Muscle layer of duodenum (tissue), 2 donors: Measurements from ENCODE around the gene ADORA3.

Experiments used
- H3K27ac ChIP-seq: one replicate; pipeline ENCODE4 v1.7.0; 2013; ENCODE audit warnings: mild to moderate bottlenecking, low read length
- H3K27me3 ChIP-seq: one replicate; pipeline ENCODE4 v1.7.0; 2013; ENCODE audit warnings: low read depth, mild to moderate bottlenecking, control low read depth, low read length
- H3K36me3 ChIP-seq, 2 donors: one replicate each; pipeline ENCODE4 v1.7.0; 2013; ENCODE audit warnings: low read length in 2 of 2, control low read depth in 1 of 2, mild to moderate bottlenecking in 1 of 2; ENCODE audit not compliant: insufficient read depth in 2 of 2, control insufficient read depth in 1 of 2
- H3K4me1 ChIP-seq, 2 donors: one replicate each; pipeline ENCODE4 v1.7.0; 2013; ENCODE audit warnings: low read length in 2 of 2, mild to moderate bottlenecking in 2 of 2, control low read depth in 1 of 2, moderate library complexity in 1 of 2; ENCODE audit not compliant: insufficient read depth in 2 of 2, control insufficient read depth in 1 of 2
- H3K4me3 ChIP-seq, 2 donors: one replicate each; pipeline ENCODE4 v1.7.0; 2013; ENCODE audit warnings: low read length in 2 of 2, low read depth in 1 of 2, mild to moderate bottlenecking in 1 of 2
- H3K9me3 ChIP-seq, 2 donors: one replicate each; pipeline ENCODE4 v1.7.0; 2013; ENCODE audit warnings: low read length in 2 of 2, control low read depth in 1 of 2, mild to moderate bottlenecking in 1 of 2; ENCODE audit not compliant: control insufficient read depth in 1 of 2
- donor health status: healthy.

The ADORA3 gene

GRCh38 chr1:111454859-111455641 lies 48.4 kb downstream of the ADORA3 start:
- Histone ChIP-seq H3K4me3 (no peak overlapping the region), H3K4me1 (peaks cover 0 to 43% of the 10 kb centered on the region in 2 donors), H3K9me3 (no peaks in the 10 kb centered on the region), H3K27ac (no peak overlapping the region), H3K36me3 (peaks cover 53 to 57% of the 10 kb centered on the region in 2 donors), H3K27me3 (no peaks in the 10 kb centered on the region)

DNA sequence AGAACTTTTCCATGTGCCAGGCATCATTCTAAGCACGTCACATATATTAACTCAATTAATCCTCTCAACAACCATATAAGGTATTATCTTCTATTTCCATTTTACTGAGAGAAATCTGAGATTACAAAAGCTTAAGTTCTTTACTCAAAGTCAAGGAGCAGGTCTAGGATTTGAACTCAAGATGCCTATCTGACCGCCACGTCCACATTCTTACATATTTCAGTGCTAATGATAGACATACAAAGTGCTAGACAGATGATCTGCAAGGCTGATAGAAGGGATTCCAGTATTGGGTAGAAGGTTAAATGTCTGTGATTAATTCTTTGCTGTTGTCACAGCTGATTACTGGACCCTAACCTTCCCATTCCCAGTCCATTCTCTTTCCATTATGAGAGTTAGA lies 49.7 kb downstream of the ADORA3 start:
- Histone ChIP-seq H3K4me3 (no peak overlapping the region), H3K4me1 (peaks cover 0 to 46% of the 10 kb centered on the region in 2 donors), H3K27me3 (no peaks in the 10 kb centered on the region), H3K9me3 (no peaks in the 10 kb centered on the region), H3K36me3 (peaks cover 44% of the 10 kb centered on the region in 2 donors), H3K27ac (no peak overlapping the region)

- no peak overlapping the region for H3K27ac ChIP-seq
- H3K27me3 ChIP-seq: no peaks in the 10 kb centered on the region
- peaks cover 32% of the 10 kb centered on the region in 2 donors for H3K36me3 ChIP-seq
- no peaks in the 10 kb centered on the region for H3K9me3 ChIP-seq
- H3K4me1 ChIP-seq: peaks cover 7 to 56% of the 10 kb centered on the region in 2 donors
- no peak overlapping the region for H3K4me3 ChIP-seq
Observed at GRCh38 chr1:111452581-111452980, 50.9 kb downstream of the ADORA3 start.

DNA sequence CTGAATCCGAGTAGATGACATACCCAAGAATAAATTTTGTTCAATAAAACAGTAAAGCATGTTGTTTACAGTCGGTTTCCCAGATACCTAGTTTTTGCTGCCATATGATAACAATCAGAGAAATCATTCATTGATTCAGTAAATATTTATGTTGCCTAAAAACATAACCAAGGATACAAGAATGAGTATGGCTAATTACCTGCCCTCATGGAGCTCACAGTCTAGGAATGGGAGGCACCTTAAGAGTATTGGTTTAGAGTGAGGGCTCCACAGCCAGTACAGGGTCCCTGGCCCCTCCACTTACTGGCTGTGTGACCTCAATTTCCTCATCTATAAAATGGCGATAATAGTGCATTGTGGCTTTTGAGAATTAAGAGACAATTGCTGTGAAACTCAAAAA lies 53.2 kb downstream of the ADORA3 start:
- H3K27ac ChIP-seq: peak overlapping the region; percentile 98
- no peaks in the 10 kb centered on the region for H3K9me3 ChIP-seq
- H3K36me3 ChIP-seq: peaks cover 16 to 18% of the 10 kb centered on the region in 2 donors
- H3K4me3 ChIP-seq: peak overlapping the region; percentile 98 to 99
- H3K27me3 ChIP-seq: no peaks in the 10 kb centered on the region
- H3K4me1 ChIP-seq: peaks cover 10 to 57% of the 10 kb centered on the region in 2 donors

- H3K27me3 ChIP-seq: no peaks in the 10 kb centered on the region
- peak overlapping the region; percentile 98 for H3K27ac ChIP-seq
- peaks cover 16 to 18% of the 10 kb centered on the region in 2 donors for H3K36me3 ChIP-seq
- no peaks in the 10 kb centered on the region for H3K9me3 ChIP-seq
- peaks cover 10 to 52% of the 10 kb centered on the region in 2 donors for H3K4me1 ChIP-seq
- H3K4me3 ChIP-seq: peak overlapping the region; percentile 98 to 99
Observed at GRCh38 chr1:111449703-111450017, 53.8 kb downstream of the ADORA3 start.
